ENCODE results near the gene KTN1. TPM values are rescaled to one million over a fixed set of nuclear protein-coding genes. Genes with fewer than 3 reads are reported as not detected.

The KTN1 gene
- total RNA-seq, 1 experiment from 2014 or later = 199 TPM

DNA sequence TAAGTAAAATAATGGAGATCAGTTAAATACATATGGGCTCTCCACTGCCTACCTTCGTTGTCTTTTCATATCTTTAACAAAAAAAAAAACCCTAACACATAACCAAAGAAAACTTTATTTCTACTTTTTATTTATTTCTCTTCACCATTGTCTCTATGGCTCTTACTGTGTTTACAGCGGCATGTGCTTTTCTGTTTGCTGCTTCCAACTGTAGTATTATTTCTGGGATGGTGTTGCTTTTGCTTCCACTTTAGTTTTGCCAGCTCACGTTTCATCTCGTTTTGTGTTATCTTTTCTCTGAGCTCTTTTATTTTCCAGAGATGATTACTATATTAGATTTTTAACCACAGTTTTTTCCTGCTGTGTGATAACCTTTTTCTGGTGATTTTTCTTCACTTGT lies 46.1 kb downstream of the KTN1 start:
- ChIA-PET CTCF (no interaction called here), POLR2A (ENCODE audit: low non-redundant PET) (no interaction called here)
- Histone ChIP-seq H3K9me3 (ENCODE audit: low read depth, low read length, poor library complexity, severe bottlenecking) (no peaks in the 10 kb centered on the region), H3K27ac (ENCODE audit: low read depth, low read length, poor library complexity, severe bottlenecking) (no peak overlapping the region), H3K4me1 (ENCODE audit: insufficient read depth, low read length, poor library complexity, severe bottlenecking) (no peaks in the 10 kb centered on the region), H3K4me3 (ENCODE audit: low read depth, low read length, poor library complexity, severe bottlenecking) (no peak overlapping the region), H3K36me3 (ENCODE audit: insufficient read depth, low read length, poor library complexity, severe bottlenecking) (peaks cover 47% of the 10 kb centered on the region), H3K27me3 (replicated peaks; ENCODE audit: insufficient read depth, low read depth, low read length, poor library complexity) (no peaks in the 10 kb centered on the region)
- intact Hi-C loops (cut with micrococcal nuclease; ENCODE audit: unreplicated experiment) = no loop called here
- BruUV-seq (replicated peaks) = no TSS peak
- DNase-seq (ENCODE audit: low spot score) = no peak
- TF ChIP-seq CTCF (conservative IDR thresholded peaks at IDR 0.05; ENCODE audit: low read depth, low read length) (no peak), EZH2 (IDR thresholded peaks at IDR 0.05; ENCODE audit: borderline replicate concordance, low read depth, low read length, poor library complexity, severe bottlenecking) (no peak)

DNA sequence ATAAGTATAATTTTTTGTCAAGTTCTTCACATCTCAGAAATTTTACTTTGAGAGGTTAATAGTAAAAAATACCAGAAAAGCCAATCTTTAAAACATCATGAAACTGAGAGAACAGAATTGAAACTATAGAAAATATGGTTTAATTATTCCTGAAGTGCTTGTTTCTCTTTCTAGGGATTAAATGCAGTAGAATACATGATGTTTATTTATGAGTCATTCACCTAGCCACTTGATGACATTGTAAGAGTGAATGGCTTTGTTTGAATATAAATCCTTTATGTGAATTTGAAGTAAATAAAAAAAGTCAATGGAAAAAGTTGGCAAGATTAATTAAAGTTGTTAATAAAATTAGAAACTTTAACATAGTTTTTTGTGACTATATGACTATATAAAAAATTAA lies 48.4 kb downstream of the KTN1 start:
- Histone ChIP-seq H3K4me1 (ENCODE audit: insufficient read depth, low read length, poor library complexity, severe bottlenecking) (no peaks in the 10 kb centered on the region), H3K4me3 (ENCODE audit: low read depth, low read length, poor library complexity, severe bottlenecking) (no peak overlapping the region), H3K36me3 (ENCODE audit: insufficient read depth, low read length, poor library complexity, severe bottlenecking) (peaks cover 39% of the 10 kb centered on the region), H3K9me3 (ENCODE audit: low read depth, low read length, poor library complexity, severe bottlenecking) (no peaks in the 10 kb centered on the region), H3K27ac (ENCODE audit: low read depth, low read length, poor library complexity, severe bottlenecking) (no peak overlapping the region), H3K27me3 (replicated peaks; ENCODE audit: insufficient read depth, low read depth, low read length, poor library complexity) (no peaks in the 10 kb centered on the region)
- POLR2A ChIA-PET (ENCODE audit: low non-redundant PET) = no interaction called here
- no TSS peak for BruUV-seq (replicated peaks)
- intact Hi-C loops (cut with micrococcal nuclease; ENCODE audit: unreplicated experiment) = no loop called here
- no peak for TF ChIP-seq EZH2 (IDR thresholded peaks at IDR 0.05; ENCODE audit: borderline replicate concordance, low read depth, low read length, poor library complexity, severe bottlenecking)
- no peak for TF ChIP-seq CTCF (conservative IDR thresholded peaks at IDR 0.05; ENCODE audit: low read depth, low read length)
- DNase-seq (ENCODE audit: low spot score) = no peak
- CTCF ChIA-PET = no interaction called here

DNA sequence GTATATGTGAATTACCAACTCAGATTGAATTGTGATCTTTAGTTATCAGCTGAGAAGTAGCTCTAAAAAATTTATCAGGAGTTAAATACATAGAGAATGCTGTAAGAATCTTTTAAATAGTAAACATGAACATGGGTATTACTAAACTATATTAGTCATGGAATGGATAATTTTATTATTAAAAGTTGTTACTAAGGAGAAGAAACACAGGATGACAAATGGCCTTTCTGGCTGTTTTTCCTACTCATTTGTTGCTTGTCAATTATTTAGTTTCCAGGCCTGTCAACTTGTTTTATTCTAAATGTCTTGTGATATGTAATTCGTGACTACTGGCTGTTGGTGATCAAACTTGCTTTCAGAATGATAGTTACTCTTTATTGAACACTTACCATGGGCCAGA lies 58.7 kb downstream of the KTN1 start:
- BruUV-seq (replicated peaks) = no TSS peak
- CTCF ChIA-PET = no interaction called here
- H3K4me3 ChIP-seq (ENCODE audit: low read depth, low read length, poor library complexity, severe bottlenecking) = no peak overlapping the region
- intact Hi-C loops (cut with micrococcal nuclease; ENCODE audit: unreplicated experiment) = no loop called here
- H3K27ac ChIP-seq (ENCODE audit: low read depth, low read length, poor library complexity, severe bottlenecking) = no peak overlapping the region
- no peaks in the 10 kb centered on the region for H3K9me3 ChIP-seq (ENCODE audit: low read depth, low read length, poor library complexity, severe bottlenecking)
- H3K4me1 ChIP-seq (ENCODE audit: insufficient read depth, low read length, poor library complexity, severe bottlenecking) = no peaks in the 10 kb centered on the region
- no peaks in the 10 kb centered on the region for H3K27me3 ChIP-seq (replicated peaks; ENCODE audit: insufficient read depth, low read depth, low read length, poor library complexity)
- no peak for TF ChIP-seq CTCF (conservative IDR thresholded peaks at IDR 0.05; ENCODE audit: low read depth, low read length)
- no peak for TF ChIP-seq EZH2 (IDR thresholded peaks at IDR 0.05; ENCODE audit: borderline replicate concordance, low read depth, low read length, poor library complexity, severe bottlenecking)
- DNase-seq (ENCODE audit: low spot score) = no peak
- H3K36me3 ChIP-seq (ENCODE audit: insufficient read depth, low read length, poor library complexity, severe bottlenecking) = peaks cover 91% of the 10 kb centered on the region
- POLR2A ChIA-PET (ENCODE audit: low non-redundant PET) = no interaction called here

Data from A673 (cell line).